GM12891 (cell line): ENCODE measurements around the gene ATG16L1.

Experiments used
- POLR2A ChIP-seq: IDR thresholded peaks from 2 replicates; pipeline ENCODE4 v1.6.1; 2011; ENCODE audit warnings: low read depth, low read length, control low read depth
- POLR2AphosphoS5 ChIP-seq: IDR thresholded peaks from 2 replicates; pipeline ENCODE4 v1.6.1; 2011; ENCODE audit warnings: low read depth, low read length, control low read depth
- TAF1 ChIP-seq: IDR thresholded peaks from 2 replicates; pipeline ENCODE4 v1.6.1; 2011; ENCODE audit warnings: low read depth, low read length, control low read depth

- no peak for TF ChIP-seq POLR2A
- TF ChIP-seq TAF1, result no peak
- TF ChIP-seq POLR2AphosphoS5, result no peak
These were observed 528 bp upstream of the ATG16L1 start for GRCh38 chr2:233250985-233251305.
